HG03439 (cell line): ENCODE data around the gene GBP5.
"Not testable (repeated sequence)": the region's sequence is repeated elsewhere in the genome, so short reads cannot be mapped to it uniquely, and the experiment has no call there.

Experiments used
- ATAC-seq: cut with Tn5 transposase; IDR thresholded peaks from one replicate; pipeline ENCODE4 v1.9.1; 2021; ENCODE audit warnings: mild to moderate bottlenecking, moderate library complexity; ENCODE audit not compliant: unreplicated experiment

Gene GBP5, protein sequence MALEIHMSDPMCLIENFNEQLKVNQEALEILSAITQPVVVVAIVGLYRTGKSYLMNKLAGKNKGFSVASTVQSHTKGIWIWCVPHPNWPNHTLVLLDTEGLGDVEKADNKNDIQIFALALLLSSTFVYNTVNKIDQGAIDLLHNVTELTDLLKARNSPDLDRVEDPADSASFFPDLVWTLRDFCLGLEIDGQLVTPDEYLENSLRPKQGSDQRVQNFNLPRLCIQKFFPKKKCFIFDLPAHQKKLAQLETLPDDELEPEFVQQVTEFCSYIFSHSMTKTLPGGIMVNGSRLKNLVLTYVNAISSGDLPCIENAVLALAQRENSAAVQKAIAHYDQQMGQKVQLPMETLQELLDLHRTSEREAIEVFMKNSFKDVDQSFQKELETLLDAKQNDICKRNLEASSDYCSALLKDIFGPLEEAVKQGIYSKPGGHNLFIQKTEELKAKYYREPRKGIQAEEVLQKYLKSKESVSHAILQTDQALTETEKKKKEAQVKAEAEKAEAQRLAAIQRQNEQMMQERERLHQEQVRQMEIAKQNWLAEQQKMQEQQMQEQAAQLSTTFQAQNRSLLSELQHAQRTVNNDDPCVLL

DNA sequence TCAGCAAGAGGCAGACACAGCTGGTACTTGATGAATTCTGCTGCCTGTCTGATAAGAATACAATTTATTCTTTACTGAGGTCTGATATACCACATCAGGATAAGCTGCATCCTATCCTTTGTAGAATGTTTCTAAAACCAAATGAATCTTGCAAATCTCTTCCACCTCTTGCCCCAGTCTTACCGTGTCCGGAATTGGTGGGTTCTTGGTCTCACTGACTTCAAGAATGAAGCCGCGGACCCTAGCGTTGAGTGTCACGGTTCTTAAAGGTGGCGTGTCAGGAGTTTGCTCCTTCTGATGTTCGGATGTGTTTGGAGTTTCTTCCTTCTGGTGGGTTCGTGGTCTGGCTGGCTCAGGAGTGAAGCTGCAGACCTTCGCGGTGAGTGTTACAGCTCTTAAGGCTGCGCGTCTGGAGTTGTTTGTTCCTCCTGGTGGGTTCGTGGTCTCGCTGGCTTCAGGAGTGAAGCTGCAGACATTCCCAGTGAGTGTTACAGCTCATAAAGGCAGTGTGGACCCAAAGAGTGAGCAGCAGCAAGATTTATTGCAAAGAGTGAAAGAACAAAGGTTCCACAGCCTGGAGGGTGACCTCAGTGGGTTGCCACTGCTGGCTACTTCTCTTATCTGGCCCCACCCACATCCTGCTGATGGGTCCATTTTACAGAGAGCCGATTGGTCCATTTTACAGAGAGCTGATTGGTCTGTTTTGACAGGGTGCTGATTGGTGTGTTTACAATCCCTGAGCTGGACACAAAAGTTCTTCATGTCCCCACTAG is at the start of gene GBP5:
GBP5 (minus strand) TSS at position 592 of the 773 bp plus-strand sequence. CDS start 3,305 bp downstream, outside the sequence.
- not testable (repeated sequence) for ATAC-seq

DNA sequence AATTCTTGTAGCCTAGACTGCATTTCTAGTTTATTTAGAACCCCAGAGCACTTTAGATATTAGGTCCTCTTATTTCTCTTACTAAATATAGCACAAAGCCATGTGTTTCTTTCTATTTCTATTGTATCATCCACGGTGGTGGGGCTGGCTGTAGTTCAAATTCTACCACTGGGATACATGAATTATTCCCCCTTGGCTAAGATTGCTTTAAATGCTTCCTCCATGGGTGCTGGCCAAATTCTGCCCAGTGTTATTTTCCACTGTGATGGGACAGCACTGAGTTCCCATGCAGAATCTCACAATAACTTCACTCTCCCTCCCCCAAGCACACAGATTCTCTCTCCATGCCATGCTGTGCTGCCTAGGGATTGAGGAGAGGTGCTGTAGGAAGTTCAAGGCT is 49.7 kb upstream of the GBP5 start:
- ATAC-seq, result no peak

DNA sequence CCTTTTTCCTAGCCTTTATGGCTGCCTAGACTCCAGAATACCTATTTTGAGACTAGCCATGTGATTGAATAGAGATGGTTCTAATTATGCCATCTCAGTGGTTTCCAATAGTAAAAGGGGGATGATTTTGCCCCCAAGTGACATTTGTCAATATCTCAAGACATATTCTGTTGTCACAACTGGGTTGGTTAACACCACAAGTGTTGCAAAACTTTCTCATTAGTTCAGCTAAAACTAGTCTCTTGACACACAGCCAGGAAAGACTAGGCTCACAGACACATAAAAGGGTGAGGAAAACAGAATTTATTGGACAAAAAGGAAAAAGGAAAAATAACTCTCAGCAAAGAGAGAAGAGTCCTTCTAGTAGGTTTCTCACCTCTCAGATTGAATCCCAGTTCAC is 39.9 kb upstream of the GBP5 start:
- no peak for ATAC-seq

DNA sequence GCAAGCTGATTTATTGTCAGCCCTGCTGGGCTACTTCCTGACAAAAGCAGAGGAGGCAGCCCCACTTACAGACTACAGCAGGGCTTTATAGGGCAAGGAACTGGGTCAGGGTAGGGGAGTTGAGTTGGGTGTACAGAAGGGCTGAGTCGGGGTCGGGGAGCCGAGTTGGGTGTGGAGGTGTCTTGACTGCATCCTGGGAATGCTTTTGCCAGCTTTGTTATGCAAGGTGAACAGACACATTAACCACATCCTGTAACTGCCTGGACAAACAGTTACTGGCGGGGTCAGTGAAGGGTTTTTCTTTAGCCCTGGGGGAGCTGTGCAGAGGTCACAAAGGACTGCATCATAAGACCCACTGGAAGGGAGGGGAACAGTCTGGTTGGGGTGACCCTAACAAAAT is 39.1 kb upstream of the GBP5 start:
- ATAC-seq, result no peak

DNA sequence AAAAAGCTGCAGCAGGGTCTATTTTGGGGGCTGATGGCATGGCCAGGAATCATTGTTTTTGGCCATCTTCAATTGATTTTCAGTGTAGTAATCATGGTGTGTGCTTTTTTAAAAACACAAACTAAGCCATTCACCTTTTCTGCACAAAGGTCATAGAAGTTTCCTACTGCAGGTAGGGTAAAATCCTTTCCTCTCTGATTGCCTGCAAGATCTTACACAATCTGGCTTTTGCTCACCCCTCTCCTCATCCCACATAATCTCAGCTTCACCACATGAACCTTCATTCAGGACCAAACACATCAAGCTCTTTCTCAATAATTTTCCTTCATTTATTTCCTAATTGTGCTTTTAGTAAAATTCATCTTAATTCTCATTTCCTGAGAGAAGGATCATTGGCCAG is 38.3 kb upstream of the GBP5 start:
- no peak for ATAC-seq

DNA sequence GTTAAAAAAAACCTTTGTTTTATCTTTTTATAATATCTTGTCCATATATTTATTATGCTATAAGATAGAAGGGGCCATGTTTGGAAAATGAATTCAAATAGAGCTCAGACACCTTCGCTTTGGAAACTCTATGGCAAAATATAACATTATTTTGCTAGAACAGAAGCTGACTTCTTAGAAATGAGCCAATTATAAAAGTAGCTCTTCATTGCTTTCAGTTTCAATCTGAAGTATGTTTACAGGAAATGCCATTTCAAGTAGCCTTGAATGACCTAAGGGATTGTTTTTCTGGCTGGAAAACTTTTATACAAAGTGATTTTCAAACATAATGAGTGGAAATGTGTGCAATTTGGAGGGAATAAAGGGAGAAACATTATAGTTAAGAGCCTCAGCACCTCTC is 37.8 kb upstream of the GBP5 start:
- ATAC-seq, result peak; percentile 76

DNA sequence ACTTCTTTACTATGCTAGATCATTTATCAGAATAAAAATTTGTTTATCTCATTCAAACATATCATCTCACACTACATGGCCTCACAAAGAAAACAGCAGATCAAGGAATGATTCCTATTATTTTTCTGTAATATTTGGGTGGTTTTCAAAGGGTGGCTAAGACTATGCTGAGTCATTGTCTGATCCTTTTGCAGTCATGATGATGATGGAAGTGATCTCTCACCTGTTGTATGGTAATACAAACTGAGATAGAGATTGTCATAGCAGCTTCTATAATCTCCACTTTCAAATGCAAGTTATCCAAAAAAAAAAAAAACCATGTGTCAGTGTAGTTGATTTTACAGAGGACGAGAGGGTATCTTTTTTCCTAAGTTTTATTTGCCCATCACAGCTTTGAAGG is 37.2 kb upstream of the GBP5 start:
- ATAC-seq, result no peak

DNA sequence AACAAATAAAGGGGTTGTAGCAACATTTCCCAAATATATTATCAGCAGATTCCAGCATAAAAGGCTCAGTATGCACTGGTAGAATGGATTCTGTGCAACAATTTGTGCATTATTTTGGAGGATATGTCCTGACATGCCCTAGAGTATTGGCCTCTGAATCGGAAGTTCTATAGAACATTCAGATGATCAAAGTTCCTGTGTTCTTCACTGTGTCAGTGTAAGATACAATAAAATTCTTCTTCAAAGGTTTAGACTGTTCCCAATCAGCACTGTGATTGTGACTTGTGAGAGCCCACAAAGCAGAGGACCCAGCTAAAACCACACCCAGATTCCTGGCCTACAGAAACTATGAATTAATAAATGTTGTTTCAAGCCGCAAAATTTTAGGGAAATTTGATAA is 33.6 kb upstream of the GBP5 start:
- no peak for ATAC-seq

DNA sequence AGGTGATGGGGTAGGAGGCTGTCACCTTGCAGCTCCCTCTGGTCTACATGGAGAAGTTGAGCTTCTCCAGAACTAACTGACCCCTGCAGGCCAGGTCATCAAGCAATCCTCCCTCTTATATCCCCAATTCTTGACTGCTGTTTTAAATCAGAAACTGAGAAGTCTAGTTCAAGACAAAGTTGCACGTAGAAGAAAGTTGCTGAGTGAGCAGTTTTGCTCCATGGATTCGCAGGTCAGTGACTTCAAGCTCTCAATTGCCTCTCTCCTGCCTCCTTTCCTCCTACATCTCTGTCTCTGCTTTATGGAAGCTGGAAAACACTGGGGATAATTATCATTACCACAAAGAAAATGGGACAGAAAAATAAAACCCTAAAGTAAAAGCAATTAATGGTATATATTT is 32.8 kb upstream of the GBP5 start:
- no peak for ATAC-seq

DNA sequence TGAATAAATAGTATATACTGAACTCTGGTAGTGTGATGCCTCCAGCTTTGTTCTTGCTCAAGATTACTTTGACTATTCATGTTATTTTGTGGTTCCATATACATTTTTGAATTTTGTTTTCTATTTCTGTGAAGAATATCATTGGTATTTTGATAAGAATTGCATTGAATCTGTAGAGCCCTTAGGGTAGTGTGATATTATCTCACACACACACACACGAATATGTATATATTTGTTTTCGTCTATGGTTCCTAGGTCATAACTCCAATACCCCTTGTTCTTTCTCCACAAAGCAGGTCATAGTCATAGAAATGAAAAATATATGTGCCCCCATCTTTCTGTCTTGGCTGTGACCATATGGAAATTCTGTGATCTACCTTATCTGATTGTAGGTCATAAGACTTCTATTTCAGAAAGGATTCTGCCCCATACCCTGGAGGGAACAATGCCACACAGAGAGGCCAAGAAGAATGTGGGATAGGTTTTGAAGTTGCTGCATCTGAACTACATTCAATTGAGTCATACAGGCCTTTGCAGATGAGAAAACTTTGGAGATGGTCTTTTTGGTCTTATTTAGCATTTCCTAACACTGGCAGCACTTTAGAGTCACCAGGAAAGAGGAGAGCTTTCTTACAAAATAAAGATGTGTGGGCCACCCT is 32.0 kb upstream of the GBP5 start:
- no peak for ATAC-seq

DNA sequence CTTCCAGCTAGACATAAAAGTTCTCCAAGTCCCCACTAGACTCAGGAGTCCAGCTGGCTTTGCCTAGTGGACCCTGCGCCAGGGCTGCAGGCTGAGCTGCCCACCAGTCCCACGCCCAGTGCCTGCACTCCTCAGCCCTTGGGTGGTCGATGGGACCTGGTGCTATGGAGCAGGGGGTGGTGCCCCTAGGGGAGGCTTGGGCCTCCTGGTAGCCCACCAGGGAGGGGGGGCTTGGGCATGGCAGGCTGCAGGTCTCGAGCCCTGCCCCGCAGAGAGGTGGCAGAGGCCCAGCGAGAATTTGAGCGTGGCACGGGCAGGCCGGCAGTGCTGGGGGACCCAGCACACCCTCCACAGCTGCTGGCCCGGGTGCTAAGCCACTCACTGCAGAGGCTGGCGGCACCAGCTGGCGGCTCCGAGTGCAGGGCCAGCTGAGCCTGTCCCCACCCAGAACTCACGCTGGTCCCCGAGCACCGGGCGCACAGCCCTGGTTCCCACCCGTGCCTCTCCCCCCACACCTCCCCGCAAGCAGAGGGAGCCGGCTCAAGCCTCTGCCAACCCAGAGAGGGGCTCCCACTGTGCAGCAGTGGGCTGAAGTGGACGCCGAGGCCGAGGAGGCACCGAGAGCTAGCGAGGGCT is 30.2 kb upstream of the GBP5 start:
- no peak for ATAC-seq

DNA sequence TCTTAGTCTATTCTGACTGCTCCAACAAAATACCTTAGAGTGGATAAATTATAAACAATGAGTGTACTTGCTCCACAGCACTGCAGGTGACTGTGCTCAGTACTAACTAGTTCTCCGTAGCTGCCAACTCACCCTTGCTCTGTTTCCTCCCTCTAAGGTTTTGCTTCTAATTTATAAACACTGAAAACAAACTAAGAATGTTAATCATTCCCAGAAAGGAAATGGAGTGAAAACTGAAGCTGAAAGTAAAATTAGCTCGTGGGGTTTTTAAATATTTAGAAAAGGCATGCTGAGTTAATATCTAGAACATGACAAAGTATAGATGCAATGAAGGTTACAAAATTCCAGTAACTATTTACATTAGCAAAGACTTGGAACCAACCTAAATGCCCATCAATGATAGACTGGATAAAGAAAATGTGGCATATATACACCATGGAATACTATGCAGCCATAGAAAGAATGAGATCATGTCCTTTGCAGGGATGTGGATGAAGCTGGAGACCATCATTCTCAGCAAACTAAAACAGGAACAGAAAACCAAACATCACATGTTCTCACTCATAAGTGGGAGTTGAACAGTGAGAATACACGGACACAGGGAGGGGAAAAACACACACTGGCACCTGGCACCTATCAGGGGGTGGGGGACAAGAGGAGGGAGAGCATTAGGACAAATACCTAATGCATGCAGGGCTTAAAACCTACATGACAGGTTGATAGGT is 27.2 kb upstream of the GBP5 start:
- ATAC-seq, result peak; percentile 76

DNA sequence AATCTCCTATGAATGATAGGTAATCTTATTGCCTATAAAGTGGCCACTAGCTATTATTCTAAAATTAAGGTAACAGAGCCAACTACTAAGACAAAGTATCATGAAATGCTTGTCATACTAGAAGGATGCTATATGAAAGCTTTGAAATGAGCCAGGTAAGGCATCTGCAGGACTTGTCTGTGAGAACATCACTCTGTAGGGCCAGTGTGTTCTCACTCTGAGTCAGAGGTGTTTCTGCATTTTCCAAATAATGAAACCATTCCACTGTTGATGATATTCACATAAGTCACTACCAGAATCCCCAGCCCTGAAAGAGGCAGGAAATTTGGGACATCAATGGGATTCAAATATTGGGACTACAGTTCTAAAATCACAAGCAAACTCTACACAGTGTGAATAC is 25.8 kb upstream of the GBP5 start:
- ATAC-seq, result no peak

DNA sequence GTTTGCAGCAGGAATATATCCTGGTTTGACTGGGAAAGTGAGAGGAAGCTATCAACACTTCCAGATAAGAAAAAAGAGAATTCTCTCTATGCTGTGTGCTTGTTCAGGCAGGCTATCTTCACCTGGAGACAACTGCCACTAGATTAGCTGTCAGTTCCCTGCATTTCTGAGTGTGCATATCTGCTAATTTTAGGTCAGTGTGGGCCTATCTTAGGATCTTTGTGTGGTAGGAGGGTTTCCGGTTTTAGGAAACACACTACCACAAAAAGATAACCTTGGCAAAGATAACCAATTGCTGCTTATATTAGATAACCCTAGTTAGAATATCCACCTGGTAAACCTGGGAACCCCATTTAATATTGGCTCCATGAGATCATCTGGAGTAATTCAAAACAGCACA is 22.5 kb upstream of the GBP5 start:
- ATAC-seq, result no peak

DNA sequence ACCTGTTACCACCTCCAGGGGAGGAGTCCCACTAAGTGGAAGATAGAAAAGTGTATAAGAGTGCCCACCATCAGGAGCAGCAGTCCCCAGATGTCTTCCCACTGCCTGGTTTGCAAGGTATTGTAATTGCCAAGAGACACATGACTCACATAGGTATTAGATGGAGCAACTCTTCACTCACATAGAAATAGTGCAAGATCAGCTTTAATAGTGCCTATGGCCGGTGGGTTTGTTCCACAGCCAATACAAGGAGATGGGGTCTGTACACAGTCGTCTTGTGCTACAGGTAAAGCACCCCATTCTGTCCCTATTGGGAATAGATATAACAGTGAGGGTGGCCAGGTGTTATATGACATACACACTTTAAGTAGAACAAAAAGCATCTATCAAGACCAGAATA is 18.6 kb upstream of the GBP5 start:
- ATAC-seq, result no peak

DNA sequence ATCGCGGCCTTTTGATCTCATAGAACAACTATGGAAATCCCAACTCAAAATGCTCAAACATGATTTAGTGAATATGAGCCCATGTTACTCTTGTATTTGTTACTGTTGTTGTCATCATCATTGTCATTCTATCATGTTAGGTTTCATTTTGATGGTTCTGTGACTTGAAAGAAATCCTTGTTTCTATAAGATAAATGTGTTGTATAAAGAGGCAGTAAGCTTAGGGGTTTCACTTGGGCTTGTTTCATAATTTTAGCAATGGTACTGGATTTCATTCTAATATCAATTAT is 15.3 kb upstream of the GBP5 start:
- ATAC-seq, result no peak

DNA sequence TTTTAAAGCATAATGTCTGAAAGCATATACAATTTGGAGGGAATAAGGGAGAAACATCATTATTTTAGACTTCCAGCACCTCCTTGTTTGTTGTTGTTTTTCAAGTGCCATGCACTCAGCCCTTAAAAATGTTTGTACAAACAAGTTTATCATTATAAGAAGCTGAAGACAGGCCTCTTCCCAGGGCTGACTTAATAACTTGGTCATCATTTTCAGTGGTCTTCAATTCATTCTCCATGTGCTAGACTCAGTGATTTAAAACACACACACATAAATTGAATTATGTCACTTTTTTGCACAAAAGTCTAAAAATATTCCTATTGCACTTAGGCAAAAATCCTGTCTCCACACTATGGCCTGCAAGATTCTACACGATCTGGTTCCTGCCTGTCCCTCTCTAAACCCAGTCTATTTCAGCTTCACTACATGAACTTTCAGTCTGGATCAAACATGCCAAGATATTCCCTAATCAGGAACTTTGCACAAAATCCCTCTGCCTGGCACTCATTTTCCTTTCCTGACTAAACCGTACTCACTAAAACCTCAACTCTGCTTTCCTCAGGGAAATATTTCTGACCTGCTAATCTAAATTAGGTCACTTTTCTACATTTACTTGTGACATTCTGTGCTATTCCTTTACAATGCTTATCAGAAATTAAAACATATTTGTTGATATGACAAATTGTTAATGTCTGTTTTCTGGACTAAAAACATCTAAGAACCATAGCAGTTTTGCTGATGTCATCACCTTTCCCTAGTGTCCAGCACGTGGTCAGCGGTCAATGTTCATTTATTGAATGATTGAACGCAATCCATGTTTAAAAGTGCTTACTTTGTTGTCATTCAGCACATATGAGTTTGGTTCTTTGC is 14.8 kb upstream of the GBP5 start:
- ATAC-seq, result peak; percentile 16

DNA sequence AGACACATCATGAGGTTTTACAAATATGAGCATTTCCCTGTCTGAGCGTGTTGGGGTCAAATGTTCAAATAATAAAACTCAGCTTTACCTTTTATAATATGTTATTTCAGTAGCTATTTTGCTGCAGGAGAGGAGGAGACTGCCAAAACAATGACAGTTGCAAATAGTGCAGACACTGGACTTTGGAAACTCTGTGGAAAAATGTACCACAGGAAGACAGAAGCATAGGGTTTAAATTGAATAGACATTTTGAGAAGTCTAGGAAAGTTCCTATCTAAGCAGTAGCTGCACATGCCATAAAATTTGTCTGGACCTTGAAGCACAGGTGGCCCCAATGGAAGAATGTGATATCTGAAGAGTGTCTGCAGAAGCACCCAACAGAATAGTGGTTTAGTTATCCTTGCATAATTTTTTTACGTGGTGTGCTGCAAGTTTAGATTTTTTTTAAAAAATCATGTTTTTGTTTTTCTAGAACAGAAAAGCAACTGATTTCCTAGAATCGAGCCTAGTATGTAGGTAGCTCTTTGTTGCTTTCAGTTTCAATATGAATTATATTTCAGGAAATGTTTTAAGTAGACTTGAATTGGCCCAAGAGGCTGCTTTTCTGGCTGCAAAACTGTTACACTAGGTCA is 14.0 kb upstream of the GBP5 start:
- peak; percentile 88 for ATAC-seq

DNA sequence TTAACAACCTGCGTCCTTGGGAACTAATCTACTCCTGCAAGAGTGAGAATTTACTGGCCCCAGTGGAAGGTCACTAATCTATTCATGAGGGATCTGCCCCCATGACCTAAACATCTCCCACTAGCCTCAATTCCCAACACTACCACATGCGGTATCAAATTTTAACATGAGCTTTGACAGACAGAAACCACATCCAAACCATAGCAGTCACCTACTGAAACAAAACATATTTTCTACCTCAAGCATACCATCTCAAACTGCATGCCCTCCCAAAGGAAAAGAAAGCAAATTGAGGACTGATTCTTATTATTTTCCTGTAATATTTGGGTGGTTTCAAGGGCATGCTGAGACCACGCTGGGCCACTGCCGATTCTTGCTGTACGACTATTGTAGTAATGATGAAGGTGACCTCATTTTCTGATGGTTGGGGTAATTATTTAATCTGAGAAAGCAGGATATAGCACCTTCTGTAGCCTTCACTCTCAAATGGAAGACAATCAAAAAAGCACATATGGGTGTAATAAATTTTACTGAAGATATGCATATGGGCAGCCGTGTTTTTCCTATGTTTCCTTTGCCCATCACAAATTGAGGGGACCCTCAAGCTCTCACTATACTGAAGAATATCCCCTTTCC is 13.2 kb upstream of the GBP5 start:
- ATAC-seq, result no peak
